Activated CD8-positive, alpha-beta T cell treated with anti-CD3 and anti-CD28 coated beads for 36 hours (primary cell): ENCODE data around the gene PFDN6. TPM values are rescaled to one million over a fixed set of nuclear protein-coding genes. Genes with fewer than 3 reads are reported as not detected.
"Not testable (repeated sequence)": the region's sequence is repeated elsewhere in the genome, so short reads cannot be mapped to it uniquely, and the experiment has no call there.

Experiments
- ATAC-seq: fragments of 200-7000 bp; cut with Tn5 transposase; one replicate; pipeline ENCODE4 v1.10.0; 2021; ENCODE audit warnings: mild to moderate bottlenecking, moderate library complexity
- CTCF ChIA-PET: fragments of 350-600 bp; sonication (Branson Sonifier 250); formaldehyde crosslinking; loops from one replicate; lab custom pipeline; 2021; ENCODE audit warnings: antibody characterized with exemption; lab: Charles Lee
- POLR2A ChIA-PET: fragments of 350-600 bp; sonication (Branson Sonifier 250); formaldehyde crosslinking; loops from one replicate; lab custom pipeline; 2021; ENCODE audit warnings: antibody characterized with exemption; lab: Charles Lee
- DNase-seq: peaks from one replicate; pipeline ENCODE4 v3.0.0-alpha.2; 2020
- H3K27ac Mint-ChIP-seq: one replicate; pipeline ENCODE4 v1.8.0; 2021; ENCODE audit warnings: mild to moderate bottlenecking, mixed read lengths
- H3K27me3 Mint-ChIP-seq: one replicate; pipeline ENCODE4 v1.8.0; 2021; ENCODE audit warnings: mixed read lengths
- H3K36me3 Mint-ChIP-seq: one replicate; pipeline ENCODE4 v1.8.0; 2021; ENCODE audit warnings: low read depth, mixed read lengths
- H3K4me1 Mint-ChIP-seq: one replicate; pipeline ENCODE4 v1.8.0; 2021; ENCODE audit warnings: low read depth, mixed read lengths
- H3K4me3 Mint-ChIP-seq: one replicate; pipeline ENCODE4 v1.8.0; 2021; ENCODE audit warnings: mild to moderate bottlenecking, moderate library complexity, mixed read lengths
- H3K9me3 Mint-ChIP-seq: one replicate; pipeline ENCODE4 v1.8.0; 2021; ENCODE audit warnings: mixed read lengths
- CTCF ChIP-seq: fragments of 200-600 bp; IDR thresholded peaks from one replicate; pipeline ENCODE4 v1.8.0; 2022; ENCODE audit warnings: antibody characterized with exemption, mild to moderate bottlenecking
- intact Hi-C: fragments of 100-400 bp; cut with micrococcal nuclease; formaldehyde crosslinking; loops from one replicate; pipeline ENCODE4 v1.10.0; 2022
- total RNA-seq, 2 experiments: library from RNA; stranded (reverse); gene quantifications; one replicate each; pipeline ENCODE4 v1.2.3, GENCODE V29; 2021

PFDN6 gene
- total RNA-seq, 2 experiments from 2014 or later, result 78.1 to 92.3 TPM

GRCh38 chr6:33279257-33279695 is 10.1 kb upstream of the PFDN6 start:
- no peaks in the 10 kb centered on the region for H3K9me3 Mint-ChIP-seq
- ATAC-seq, result no peak
- peaks cover 32% of the 10 kb centered on the region for H3K36me3 Mint-ChIP-seq
- no peak overlapping the region for H3K4me3 Mint-ChIP-seq
- TF ChIP-seq CTCF, result no peak
- ChIA-PET CTCF (interaction anchor here (1.1 to 5.6 kb wide), 4 partner anchors 10 to 147 kb away, joined by 3 to 35 read pairs (median 8); partner anchors contain the start of genes PFDN6, RXRB, SLC39A7 and WDR46), POLR2A (interaction anchor here (1.2 to 9.5 kb wide), 2 partner anchors 14 to 29 kb away, joined by 3 to 261 read pairs; partner anchors contain the start of genes PFDN6, RGL2 and WDR46)
- DNase-seq, result no peak
- no peaks in the 10 kb centered on the region for H3K27me3 Mint-ChIP-seq
- peaks cover 36% of the 10 kb centered on the region for H3K4me1 Mint-ChIP-seq
- intact Hi-C loops, result no loop called here
- no peak overlapping the region for H3K27ac Mint-ChIP-seq

- no peaks in the 10 kb centered on the region for H3K9me3 Mint-ChIP-seq
- intact Hi-C loops, result no loop called here
- TF ChIP-seq CTCF, result peak; percentile 19
- POLR2A ChIA-PET, result interaction anchor here (9.5 kb wide), 1 partner anchor 13 kb away, joined by 261 read pairs; the partner anchor contains the start of genes PFDN6, RGL2 and WDR46
- H3K4me1 Mint-ChIP-seq, result peaks cover 29% of the 10 kb centered on the region
- CTCF ChIA-PET, result interaction anchor here (1.5 to 5.6 kb wide), 2 partner anchors 9 to 31 kb away, joined by 3 to 35 read pairs; partner anchors contain the start of genes PFDN6 and WDR46
- ATAC-seq (no peak), DNase-seq (no peak)
- H3K27ac Mint-ChIP-seq, result peak overlapping the region; percentile 20
- no peak overlapping the region for H3K4me3 Mint-ChIP-seq
- peaks cover 29% of the 10 kb centered on the region for H3K36me3 Mint-ChIP-seq
- no peaks in the 10 kb centered on the region for H3K27me3 Mint-ChIP-seq
Observed at GRCh38 chr6:33279971-33280511, 9.4 kb upstream of the PFDN6 start.

- TF ChIP-seq CTCF, result no peak
- Mint-ChIP-seq H3K4me1 (peaks cover 24% of the 10 kb centered on the region), H3K27ac (peak overlapping the region; percentile 53), H3K4me3 (no peak overlapping the region), H3K36me3 (peaks cover 24% of the 10 kb centered on the region), H3K27me3 (no peaks in the 10 kb centered on the region), H3K9me3 (no peaks in the 10 kb centered on the region)
- POLR2A ChIA-PET, result interaction anchor here (1.5 to 9.5 kb wide), 2 partner anchors 8 to 13 kb away, joined by 11 to 261 read pairs; partner anchors contain the start of genes PFDN6, RGL2, RPS18 and VPS52
- DNase-seq, result no peak
- CTCF ChIA-PET, result interaction anchor here (1.5 to 5.6 kb wide), 2 partner anchors 8 to 31 kb away, joined by 3 to 35 read pairs; partner anchors contain the start of genes PFDN6 and WDR46
- intact Hi-C loops, result no loop called here
- ATAC-seq, result no peak
Observed at GRCh38 chr6:33280539-33280938, 8.9 kb upstream of the PFDN6 start.

- peaks cover 35% of the 10 kb centered on the region for H3K36me3 Mint-ChIP-seq
- H3K4me3 Mint-ChIP-seq, H3K27ac Mint-ChIP-seq, DNase-seq, H3K27me3 Mint-ChIP-seq, H3K9me3 Mint-ChIP-seq, intact Hi-C loops, ATAC-seq: not testable (repeated sequence)
- CTCF ChIA-PET, result interaction anchor here (1.0 kb wide), 1 partner anchor 8 kb away, joined by 3 read pairs; the partner anchor contains the start of gene B3GALT4
- POLR2A ChIA-PET, result interaction anchor here (1.1 kb wide), 1 partner anchor 16 kb away, joined by 3 read pairs; no protein-coding TSS in a partner anchor
- peaks cover 20% of the 10 kb centered on the region for H3K4me1 Mint-ChIP-seq
Observed at GRCh38 chr6:33285214-33285613, 4.2 kb upstream of the PFDN6 start.

GRCh38 chr6:33286946-33287914 is 2.2 kb upstream of the PFDN6 start:
- H3K36me3 Mint-ChIP-seq, result peaks cover 49% of the 10 kb centered on the region
- POLR2A ChIA-PET, result interaction anchor here (4.7 to 13.9 kb wide), 4 partner anchors 9 to 25 kb away, joined by 29 to 261 read pairs (median 72); partner anchors contain the start of genes B3GALT4, RGL2, RPS18 and TAPBP
- intact Hi-C loops, result no loop called here
- H3K27ac Mint-ChIP-seq, result peak overlapping the region; percentile 49
- H3K9me3 Mint-ChIP-seq, result no peaks in the 10 kb centered on the region
- H3K4me1 Mint-ChIP-seq, result peaks cover 33% of the 10 kb centered on the region
- ATAC-seq (no peak), DNase-seq (no peak)
- peak overlapping the region; percentile 89 for H3K4me3 Mint-ChIP-seq
- CTCF ChIA-PET, result interaction anchor here (1.3 to 4.6 kb wide), 2 partner anchors 9 to 15 kb away, joined by 4 to 35 read pairs; partner anchors contain the start of genes B3GALT4 and RPS18
- no peaks in the 10 kb centered on the region for H3K27me3 Mint-ChIP-seq
- no peak for TF ChIP-seq CTCF
